GM19395 (cell line): ENCODE data around the gene BDNF.

Source experiments
- ATAC-seq: cut with Tn5 transposase; IDR thresholded peaks from one replicate; pipeline ENCODE4 v1.9.1; 2021; ENCODE audit warnings: mild to moderate bottlenecking, moderate library complexity; ENCODE audit not compliant: unreplicated experiment

BDNF gene

GRCh38 chr11:27605422-27605821 lies 94.8 kb downstream of the BDNF start:
- ATAC-seq: no peak
